ENCODE data around the gene EXOC4.
"Not testable (repeated sequence)": the region's sequence is repeated elsewhere in the genome, so short reads cannot be mapped to it uniquely, and the experiment has no call there.

EXOC4 gene

DNA sequence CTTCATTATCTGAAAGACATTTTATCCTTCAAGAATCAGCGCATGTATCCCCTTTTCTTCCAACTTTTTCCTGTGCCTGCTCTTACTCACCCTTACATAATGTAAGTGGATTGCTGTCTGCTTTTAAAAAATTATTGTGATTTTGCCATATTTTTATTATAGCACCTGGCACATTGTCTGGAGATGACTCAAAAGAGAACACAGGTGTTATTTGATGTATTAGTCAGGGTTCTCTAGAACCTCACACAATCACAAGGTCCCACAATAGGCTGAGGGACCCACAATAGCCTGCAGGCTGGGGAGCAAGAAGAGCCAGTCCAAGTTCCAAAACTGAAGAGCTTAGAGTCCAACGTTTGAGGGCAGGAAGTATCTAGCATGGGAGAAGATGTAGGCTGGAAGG, 390.0 kb downstream of the EXOC4 start:
- no peak for DNase-seq

- not testable (repeated sequence) for DNase-seq
These were observed 390.8 kb downstream of the EXOC4 start for GRCh38 chr7:133643652-133644051.

- no peak for DNase-seq
These were observed 393.1 kb downstream of the EXOC4 start for GRCh38 chr7:133645884-133646391.

DNA sequence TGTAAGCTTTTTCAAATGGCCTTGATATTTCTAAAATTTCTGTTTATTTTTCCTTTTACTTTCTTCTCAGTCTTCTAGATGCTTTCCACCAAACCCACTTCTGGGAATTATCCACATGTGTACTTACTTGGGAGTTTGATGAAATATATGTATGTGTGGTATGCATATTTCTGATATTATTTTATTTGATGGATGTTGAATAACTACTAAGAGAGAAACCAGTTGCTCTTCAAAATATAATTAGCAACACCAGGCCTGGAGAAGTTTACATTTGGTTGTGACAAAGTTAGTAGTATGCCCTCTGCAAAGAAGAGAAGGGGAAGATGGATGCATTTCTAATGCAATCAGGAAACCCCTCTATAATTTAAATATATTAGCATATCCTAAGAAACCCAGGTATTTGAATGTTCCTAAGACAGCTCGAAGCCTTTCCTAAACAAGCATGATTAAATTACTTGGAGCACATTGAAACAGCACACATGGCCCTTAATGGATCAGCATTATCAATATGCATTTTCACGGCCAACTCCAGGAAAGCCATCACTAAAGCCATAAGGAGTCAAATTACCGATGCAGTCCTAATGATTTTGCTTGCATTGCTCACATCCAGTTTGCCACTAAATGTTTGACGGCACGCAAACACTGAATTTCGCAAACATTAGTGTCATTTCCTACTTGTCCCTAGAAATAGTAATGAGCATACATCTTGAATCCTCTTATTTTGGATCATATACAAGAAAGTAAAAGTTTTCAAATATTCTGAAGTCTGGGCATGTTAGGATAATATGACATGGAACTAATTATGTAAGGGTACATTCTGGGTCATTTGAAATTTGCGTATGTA, 393.8 kb downstream of the EXOC4 start:
- no peak for DNase-seq

DNA sequence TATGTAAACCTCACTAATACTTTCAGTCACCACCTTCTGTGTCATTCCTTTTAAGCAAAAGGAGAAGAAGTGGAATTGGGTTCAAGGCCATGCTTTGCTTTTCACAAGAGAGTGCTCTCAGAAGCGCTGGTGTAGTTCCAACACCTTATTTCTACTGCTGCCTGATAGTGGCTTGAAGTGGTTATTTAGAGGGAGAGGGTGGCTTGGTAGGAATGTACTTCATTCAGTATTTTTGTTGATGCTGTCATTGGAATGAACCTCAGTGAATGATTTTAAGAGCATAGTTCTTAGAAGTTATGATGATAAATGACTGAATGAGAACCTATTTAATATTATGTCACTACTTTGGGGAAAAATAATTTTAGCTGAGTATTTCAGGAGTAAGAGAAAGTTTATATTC, 396.7 kb downstream of the EXOC4 start:
- no peak for DNase-seq

DNA sequence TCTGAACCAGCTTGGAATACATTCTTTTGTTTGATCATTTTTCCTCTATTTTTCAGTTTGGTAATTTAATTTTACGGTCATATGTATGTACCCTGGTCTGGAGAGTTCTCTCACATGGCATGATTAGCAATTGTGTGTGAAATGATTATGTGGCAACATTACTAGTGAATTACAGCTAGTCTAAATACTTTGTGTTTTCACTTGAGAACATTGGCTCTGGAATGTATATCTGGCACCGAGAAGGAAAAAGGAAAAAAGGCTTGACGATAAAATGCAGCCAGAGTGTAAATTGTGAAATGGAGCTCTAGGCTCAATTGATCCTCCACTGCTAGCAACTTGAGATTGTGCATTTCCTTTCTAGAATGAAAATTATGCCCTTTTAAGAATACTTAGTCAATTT, 397.2 kb downstream of the EXOC4 start:
- no peak for DNase-seq

- no peak for DNase-seq
These were observed 397.8 kb downstream of the EXOC4 start for GRCh38 chr7:133650487-133651300.

DNA sequence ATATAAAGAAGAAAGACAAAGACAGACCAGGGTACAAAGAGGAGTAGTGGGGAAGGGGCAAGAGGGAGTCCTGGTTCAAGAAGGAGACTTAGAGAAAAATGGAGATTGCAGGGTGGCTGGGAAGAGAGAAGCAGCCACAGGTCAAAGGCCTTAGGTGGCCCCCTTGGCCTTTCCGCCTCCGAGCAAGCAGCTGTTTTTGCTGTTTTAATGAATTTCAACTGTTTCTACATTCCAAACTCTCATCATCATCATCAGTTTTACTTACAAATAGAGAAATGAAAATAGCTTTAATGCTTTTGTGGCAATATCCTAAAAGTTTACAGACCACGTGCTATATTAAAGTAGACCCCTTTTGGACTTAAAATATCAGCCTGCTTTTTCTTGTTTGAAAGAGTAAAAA, 399.7 kb downstream of the EXOC4 start:
- DNase-seq, result no peak

DNA sequence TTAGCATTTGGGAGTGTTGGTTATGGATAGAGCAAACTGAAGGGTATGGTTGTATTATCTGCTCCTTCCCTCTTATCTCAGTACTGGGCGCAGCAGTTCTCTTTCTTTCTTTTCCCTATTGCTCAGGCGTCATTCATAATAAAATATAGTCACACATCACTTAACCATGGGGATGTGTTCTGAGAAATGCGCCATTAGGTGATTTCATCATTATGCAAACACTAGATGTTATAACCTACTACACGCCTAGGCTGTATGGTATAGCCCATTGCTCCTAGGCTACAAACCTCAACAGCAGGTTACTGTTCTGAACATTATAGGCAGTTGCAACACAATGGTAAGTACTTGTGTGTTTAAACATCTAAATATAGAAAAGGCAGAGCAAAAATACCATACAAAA, 401.7 kb downstream of the EXOC4 start:
- no peak for DNase-seq

GRCh38 chr7:133662276-133662675, 409.4 kb downstream of the EXOC4 start:
- no peak for DNase-seq

GRCh38 chr7:133662830-133663229, 410.0 kb downstream of the EXOC4 start:
- DNase-seq, result no peak

- no peak for DNase-seq
These were observed 411.6 kb downstream of the EXOC4 start for GRCh38 chr7:133664528-133664927.

GRCh38 chr7:133668296-133669060, 415.6 kb downstream of the EXOC4 start:
- DNase-seq, result no peak

GRCh38 chr7:133669061-133669455, 416.2 kb downstream of the EXOC4 start:
- DNase-seq, result no peak

DNA sequence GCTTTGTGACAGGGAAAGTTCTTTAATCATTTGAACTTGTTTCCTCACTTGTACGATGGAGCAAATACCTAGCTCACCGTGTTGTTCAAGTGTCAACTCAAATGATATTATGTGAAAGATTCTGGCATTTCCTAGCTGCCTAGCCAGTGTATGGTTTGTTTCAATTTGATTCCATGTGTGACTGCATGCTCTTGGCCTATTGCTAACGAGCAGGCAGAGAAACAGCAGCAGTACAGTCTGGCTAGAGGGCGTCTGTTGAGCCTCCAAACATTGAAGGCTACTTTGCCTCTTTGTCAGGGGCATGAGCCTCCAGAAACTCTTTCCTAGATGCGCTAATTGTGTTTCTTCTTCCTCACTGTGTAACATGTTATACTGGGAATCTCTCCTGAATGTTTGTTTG, 417.4 kb downstream of the EXOC4 start:
- no peak for DNase-seq

GRCh38 chr7:133672866-133673265, 420.0 kb downstream of the EXOC4 start:
- no peak for DNase-seq

- no peak for DNase-seq
These were observed 421.3 kb downstream of the EXOC4 start for GRCh38 chr7:133674079-133674763.

- DNase-seq, result no peak
These were observed 422.8 kb downstream of the EXOC4 start for GRCh38 chr7:133675510-133676218.

DNA sequence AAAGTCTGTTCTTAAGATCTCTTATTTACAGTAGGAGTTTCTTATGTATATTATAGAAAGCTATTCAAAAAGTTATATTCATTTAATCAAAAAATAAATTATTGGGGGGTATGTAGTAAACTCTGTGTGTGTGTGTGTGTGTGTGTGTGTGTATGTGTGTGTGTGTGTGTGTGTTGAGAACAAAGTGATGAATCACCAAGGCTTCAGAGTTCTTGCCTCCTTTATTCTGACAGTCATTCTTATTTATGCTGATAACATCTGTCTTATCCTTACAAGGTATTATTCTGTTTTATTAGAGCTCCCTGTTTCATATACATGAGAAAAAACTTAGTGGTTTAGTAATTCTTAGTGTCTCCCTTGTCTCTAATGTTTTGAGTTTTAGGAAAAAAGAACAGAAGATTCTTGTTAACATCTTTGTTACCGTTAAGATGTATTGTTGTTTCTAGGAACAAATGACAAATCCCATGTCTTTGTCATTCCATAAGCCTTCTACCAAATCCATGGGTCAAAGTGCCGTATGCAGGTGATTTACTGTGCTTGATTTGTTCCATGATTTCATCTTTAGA, 424.0 kb downstream of the EXOC4 start:
- no peak for DNase-seq

DNA sequence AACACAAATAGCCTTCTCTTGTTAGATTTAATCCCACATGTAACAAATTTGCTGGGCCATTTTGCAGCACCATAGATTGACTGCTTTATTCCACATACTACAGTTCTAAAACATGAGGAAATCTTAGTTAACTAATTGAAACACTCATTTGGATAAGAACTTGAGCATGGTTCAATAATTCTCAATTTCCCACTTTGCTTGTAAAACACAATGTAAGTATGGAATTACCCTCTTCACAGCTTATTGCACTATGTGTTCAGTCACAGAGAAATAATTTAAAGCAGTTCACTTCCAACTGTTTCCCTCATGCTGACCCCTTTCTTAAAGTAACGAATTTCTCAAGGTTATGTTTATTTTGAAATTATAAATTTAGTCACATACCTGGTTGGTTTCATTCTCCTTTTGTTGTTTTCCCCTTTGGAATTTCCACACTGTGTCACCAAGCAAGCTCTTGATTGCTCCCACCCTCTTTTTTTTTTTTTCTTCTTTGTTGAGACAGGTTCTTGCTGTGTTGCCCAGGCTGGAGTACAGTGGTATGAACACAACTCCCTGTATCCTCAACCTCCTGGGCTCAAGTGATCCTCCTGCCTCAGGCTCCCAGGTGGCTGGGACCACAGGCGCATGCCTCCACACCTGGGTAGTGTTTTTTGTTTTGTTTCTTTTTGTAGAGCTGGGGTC, 425.4 kb downstream of the EXOC4 start:
- DNase-seq, result no peak

DNA sequence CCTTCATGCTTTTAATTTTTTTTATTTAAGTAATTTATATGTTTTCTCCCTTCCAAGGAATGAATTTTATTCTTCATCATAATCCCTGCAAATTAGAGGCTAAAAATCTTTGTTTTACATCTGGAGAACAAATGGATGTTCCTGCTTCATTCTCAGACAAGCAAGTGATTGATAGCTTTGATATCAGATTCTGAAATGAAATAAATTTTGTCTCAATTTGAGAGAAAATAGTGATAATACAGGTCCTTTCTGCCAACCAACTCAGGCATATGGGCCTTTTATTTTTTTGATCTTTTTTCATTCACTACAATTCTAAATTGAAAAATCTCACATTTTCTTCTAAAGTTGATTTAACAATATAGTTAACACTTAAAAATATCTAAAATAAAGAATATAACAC, 427.1 kb downstream of the EXOC4 start:
- DNase-seq, result no peak
